SH-SY5Y (cell line): ENCODE measurements around the gene RALGAPA2.

Experiments used
- GATA2 ChIP-seq: IDR thresholded peaks from 2 replicates; pipeline ENCODE4 v1.6.1; 2011; ENCODE audit warnings: mild to moderate bottlenecking, low read depth, low read length
- GATA3 ChIP-seq: IDR thresholded peaks from 2 replicates; pipeline ENCODE4 v1.6.1; 2011; ENCODE audit warnings: low read depth, mild to moderate bottlenecking, low read length, moderate library complexity

- TF ChIP-seq GATA2 (no peak), GATA3 (no peak)
These were observed 220.6 kb downstream of the RALGAPA2 start for GRCh38 chr20:20491784-20492264.
